Measurements from ENCODE around the gene TMEM164. TPM values are rescaled to one million over a fixed set of nuclear protein-coding genes. Genes with fewer than 3 reads are reported as not detected.

The TMEM164 gene
- polyA plus RNA-seq, 1 experiment, result 7.7 TPM

DNA sequence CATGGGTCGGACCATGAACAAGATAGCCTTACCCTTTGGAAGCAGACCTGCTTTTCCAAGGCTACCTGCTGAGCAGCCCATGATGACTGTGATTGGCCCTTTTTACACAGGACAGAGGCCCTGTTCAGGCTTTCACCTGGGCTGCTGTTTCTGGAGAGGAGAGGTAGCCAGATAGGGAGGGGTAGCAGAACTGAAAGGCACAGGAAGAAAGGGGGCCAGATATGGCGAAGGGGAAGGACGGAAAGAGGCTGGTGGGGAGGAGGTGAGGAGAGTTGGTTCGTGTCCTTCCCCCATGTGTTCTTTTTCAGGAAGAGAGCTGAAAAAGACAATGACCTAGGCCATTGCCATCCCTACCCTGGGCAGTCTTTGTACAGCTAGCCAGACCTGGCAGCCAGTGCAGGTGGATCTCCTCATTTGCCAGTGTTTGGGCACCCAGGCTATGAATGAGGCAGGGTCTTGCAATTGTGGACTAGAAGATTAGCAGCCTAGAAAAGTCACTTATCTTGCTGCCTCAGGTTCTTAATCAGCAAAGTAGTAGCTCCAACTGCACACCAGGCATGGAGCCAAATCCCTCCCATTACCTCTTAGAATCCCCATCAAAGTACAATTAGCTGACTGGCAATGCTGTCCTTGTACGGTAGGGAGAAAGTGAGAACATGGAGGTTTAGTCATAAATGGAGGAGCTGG is 175.4 kb downstream of the TMEM164 start:
- H3K27me3 ChIP-seq (ENCODE audit: control insufficient read depth, insufficient read depth, low read length), result no peaks in the 10 kb centered on the region
- ChIA-PET CTCF (interaction anchor here (0.7 to 0.9 kb wide), 2 partner anchors 10 to 233 kb away, joined by 3 read pairs; no protein-coding TSS in a partner anchor), POLR2A (no interaction called here)
- H3K36me3 ChIP-seq (ENCODE audit: control insufficient read depth, insufficient read depth, low read length), result no peaks in the 10 kb centered on the region
- TF ChIP-seq, protein P1, sequence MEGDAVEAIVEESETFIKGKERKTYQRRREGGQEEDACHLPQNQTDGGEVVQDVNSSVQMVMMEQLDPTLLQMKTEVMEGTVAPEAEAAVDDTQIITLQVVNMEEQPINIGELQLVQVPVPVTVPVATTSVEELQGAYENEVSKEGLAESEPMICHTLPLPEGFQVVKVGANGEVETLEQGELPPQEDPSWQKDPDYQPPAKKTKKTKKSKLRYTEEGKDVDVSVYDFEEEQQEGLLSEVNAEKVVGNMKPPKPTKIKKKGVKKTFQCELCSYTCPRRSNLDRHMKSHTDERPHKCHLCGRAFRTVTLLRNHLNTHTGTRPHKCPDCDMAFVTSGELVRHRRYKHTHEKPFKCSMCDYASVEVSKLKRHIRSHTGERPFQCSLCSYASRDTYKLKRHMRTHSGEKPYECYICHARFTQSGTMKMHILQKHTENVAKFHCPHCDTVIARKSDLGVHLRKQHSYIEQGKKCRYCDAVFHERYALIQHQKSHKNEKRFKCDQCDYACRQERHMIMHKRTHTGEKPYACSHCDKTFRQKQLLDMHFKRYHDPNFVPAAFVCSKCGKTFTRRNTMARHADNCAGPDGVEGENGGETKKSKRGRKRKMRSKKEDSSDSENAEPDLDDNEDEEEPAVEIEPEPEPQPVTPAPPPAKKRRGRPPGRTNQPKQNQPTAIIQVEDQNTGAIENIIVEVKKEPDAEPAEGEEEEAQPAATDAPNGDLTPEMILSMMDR (IDR thresholded peaks at IDR 0.05; ENCODE audit: insufficient read depth, low read depth, low read length), result no peak
- DNase-seq (ENCODE audit: low read depth), result no peak
- H3K4me3 ChIP-seq (ENCODE audit: low read depth, low read length), result no peak overlapping the region

DNA sequence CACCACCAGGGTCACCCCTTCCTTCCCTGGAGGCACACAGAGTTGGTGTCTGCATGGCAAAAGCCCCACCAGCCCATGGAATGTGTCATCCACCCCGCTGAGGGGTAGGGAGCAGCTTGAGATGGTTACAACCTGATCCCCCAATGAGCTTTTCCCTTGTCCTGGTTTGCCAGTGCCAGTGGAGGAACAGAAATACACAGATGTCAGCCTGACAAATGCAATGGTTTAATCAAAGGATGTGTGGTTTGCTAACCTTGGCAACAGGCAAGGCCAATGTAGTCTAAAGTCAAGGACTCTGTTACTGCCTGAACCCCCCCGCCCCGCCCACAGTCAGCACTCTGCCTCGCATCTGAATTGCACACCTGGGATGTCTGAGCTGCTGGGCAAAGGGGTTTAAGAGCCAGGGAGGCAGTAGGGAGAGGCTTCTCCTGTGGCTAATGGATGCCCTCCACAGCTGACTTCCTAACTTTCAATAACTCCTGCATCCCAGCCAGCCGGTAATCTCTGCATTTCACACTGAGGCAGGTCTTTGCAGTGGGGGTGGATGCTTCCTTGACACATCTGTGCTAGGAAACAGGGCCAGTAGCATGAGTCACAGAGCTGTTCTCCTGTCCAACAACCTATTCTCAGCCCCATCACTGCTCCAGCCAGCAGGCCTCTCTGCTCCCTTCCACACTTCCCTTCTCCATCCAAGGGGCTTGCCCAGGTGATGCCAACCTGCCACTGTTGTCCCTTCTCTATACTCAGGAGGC is 177.4 kb downstream of the TMEM164 start:
- no peaks in the 10 kb centered on the region for H3K36me3 ChIP-seq (ENCODE audit: control insufficient read depth, insufficient read depth, low read length)
- ChIA-PET CTCF (interaction anchor here (0.6 to 1.2 kb wide), 3 partner anchors 12 to 126 kb away, joined by 3 read pairs; no protein-coding TSS in a partner anchor), POLR2A (no interaction called here)
- no peak overlapping the region for H3K4me3 ChIP-seq (ENCODE audit: low read depth, low read length)
- no peaks in the 10 kb centered on the region for H3K27me3 ChIP-seq (ENCODE audit: control insufficient read depth, insufficient read depth, low read length)
- DNase-seq (ENCODE audit: low read depth), result no peak
- TF ChIP-seq, protein P1 (IDR thresholded peaks at IDR 0.05; ENCODE audit: insufficient read depth, low read depth, low read length), result no peak

DNA sequence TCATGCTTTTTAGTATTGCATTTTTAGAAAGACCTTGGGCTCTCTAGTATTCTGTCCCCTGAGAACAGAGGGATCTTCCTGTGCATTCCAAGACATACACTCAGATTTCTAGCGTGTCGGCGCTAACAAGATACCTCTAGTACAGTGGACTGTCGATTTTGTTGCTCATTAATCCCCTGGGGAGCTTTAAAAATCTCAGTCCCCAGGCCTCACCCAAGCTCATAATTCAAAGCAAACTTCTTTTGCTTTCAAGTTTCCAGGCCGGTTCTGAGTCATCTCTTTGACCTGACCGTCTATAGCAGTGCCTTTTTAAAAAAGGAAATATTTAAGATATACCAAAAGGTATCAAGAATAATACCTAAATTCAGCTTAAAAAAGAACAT is 178.0 kb downstream of the TMEM164 start:
- TF ChIP-seq, protein P1 (IDR thresholded peaks at IDR 0.05; ENCODE audit: insufficient read depth, low read depth, low read length), result no peak
- POLR2A ChIA-PET, result no interaction called here
- no peak for DNase-seq (ENCODE audit: low read depth)

DNA sequence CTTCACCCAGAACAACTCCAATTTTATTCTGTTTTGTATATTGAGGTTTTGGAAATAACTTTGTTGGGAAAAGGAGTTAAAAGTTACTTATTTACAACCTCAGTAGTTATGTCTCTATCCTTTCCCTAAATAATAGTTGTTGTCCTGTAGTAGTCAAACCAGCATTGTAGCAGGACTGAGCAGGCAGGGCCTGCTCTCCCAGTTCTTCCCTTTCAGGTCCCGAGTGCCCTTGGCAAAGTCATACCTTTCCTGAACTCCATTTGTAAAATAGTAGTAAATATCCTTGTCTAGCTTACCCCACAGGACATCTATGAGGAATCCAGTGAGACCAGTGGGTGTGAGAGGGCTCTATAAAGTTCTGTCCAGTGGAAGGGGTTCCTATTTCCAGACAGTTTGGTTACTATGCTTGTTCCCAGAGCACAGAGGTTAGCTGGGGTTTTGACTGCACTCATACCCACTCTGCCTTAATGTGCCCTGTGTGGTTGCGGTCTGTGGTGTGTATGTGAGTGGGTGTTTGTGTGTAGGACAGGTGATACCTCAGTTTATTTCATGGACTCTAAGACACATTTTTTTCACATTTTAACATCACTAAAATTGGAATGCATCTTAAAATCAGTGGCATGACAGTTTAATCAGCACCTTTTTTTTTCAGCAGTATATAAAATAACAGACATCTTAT is 178.7 kb downstream of the TMEM164 start:
- ChIA-PET CTCF (interaction anchor here (1.5 kb wide), 1 partner anchor 23 kb away, joined by 3 read pairs; no protein-coding TSS in a partner anchor), POLR2A (no interaction called here)
- Histone ChIP-seq H3K36me3 (ENCODE audit: control insufficient read depth, insufficient read depth, low read length) (no peaks in the 10 kb centered on the region), H3K4me3 (ENCODE audit: low read depth, low read length) (no peak overlapping the region), H3K27me3 (ENCODE audit: control insufficient read depth, insufficient read depth, low read length) (no peaks in the 10 kb centered on the region)
- TF ChIP-seq, protein P1 (IDR thresholded peaks at IDR 0.05; ENCODE audit: insufficient read depth, low read depth, low read length), result no peak
- DNase-seq (ENCODE audit: low read depth), result no peak

More for the DNA sequence above, 178.0 kb downstream of the TMEM164 start:
- no peaks in the 10 kb centered on the region for H3K36me3 ChIP-seq (ENCODE audit: control insufficient read depth, insufficient read depth, low read length)
- H3K4me3 ChIP-seq (ENCODE audit: low read depth, low read length), result no peak overlapping the region
- CTCF ChIA-PET, result interaction anchor here (0.6 to 1.2 kb wide), 2 partner anchors 13 to 21 kb away, joined by 3 read pairs; no protein-coding TSS in a partner anchor
- H3K27me3 ChIP-seq (ENCODE audit: control insufficient read depth, insufficient read depth, low read length), result no peaks in the 10 kb centered on the region

DNA sequence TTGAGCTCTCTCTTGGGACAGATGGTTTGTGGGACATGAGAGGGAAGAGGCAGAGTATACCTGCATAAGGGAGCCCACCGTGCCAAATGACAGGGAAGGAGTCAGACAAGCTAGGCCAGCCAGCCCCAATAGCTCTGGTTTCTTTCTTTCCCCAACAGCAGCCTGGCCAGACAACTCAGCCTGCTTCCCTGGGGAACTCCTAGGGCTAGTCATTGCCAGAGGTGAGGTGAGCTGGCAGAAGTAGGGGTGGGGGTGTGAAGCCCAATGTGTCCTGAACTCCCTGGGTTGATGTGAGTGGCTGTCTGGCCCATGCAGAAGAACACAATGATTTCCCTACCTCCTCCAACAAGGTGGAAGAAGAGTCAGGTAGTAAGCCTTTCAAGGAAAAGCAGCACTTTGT is 179.4 kb downstream of the TMEM164 start:
- DNase-seq (ENCODE audit: low read depth), result no peak
- ChIA-PET POLR2A (no interaction called here), CTCF (interaction anchor here (1.5 kb wide), 1 partner anchor 24 kb away, joined by 3 read pairs; no protein-coding TSS in a partner anchor)
- no peaks in the 10 kb centered on the region for H3K27me3 ChIP-seq (ENCODE audit: control insufficient read depth, insufficient read depth, low read length)
- H3K4me3 ChIP-seq (ENCODE audit: low read depth, low read length), result no peak overlapping the region
- TF ChIP-seq, protein P1 (IDR thresholded peaks at IDR 0.05; ENCODE audit: insufficient read depth, low read depth, low read length), result no peak
- no peaks in the 10 kb centered on the region for H3K36me3 ChIP-seq (ENCODE audit: control insufficient read depth, insufficient read depth, low read length)
